HG02884 (cell line): Measurements from ENCODE around the gene ECHS1.
"Not testable (repeated sequence)": the region's sequence is repeated elsewhere in the genome, so short reads cannot be mapped to it uniquely, and the experiment has no call there.

Experiments
- ATAC-seq: cut with Tn5 transposase; IDR thresholded peaks from one replicate; pipeline ENCODE4 v1.9.1; 2021; ENCODE audit warnings: mild to moderate bottlenecking, moderate library complexity; ENCODE audit not compliant: unreplicated experiment

ECHS1 gene

GRCh38 chr10:133326745-133327650, 46.2 kb downstream of the ECHS1 start:
- ATAC-seq, result no peak

- no peak for ATAC-seq
These were observed 47.0 kb downstream of the ECHS1 start for GRCh38 chr10:133326223-133326551.

- ATAC-seq, result no peak
These were observed 47.5 kb downstream of the ECHS1 start for GRCh38 chr10:133325440-133326222.

- no peak for ATAC-seq
These were observed 48.3 kb downstream of the ECHS1 start for GRCh38 chr10:133324857-133325260.

- ATAC-seq, result no peak
These were observed 48.9 kb downstream of the ECHS1 start for GRCh38 chr10:133324198-133324792.

- ATAC-seq, result not testable (repeated sequence)
These were observed 51.0 kb downstream of the ECHS1 start for GRCh38 chr10:133322064-133322709.

- not testable (repeated sequence) for ATAC-seq
These were observed 52.2 kb downstream of the ECHS1 start for GRCh38 chr10:133320852-133321422.

- ATAC-seq, result peak; percentile 73
These were observed 54.5 kb downstream of the ECHS1 start for GRCh38 chr10:133318494-133319127.

GRCh38 chr10:133316732-133317131, 56.4 kb downstream of the ECHS1 start:
- no peak for ATAC-seq

- no peak for ATAC-seq
These were observed 56.9 kb downstream of the ECHS1 start for GRCh38 chr10:133316266-133316665.

GRCh38 chr10:133315847-133316246, 57.3 kb downstream of the ECHS1 start:
- no peak for ATAC-seq

GRCh38 chr10:133314911-133315310, 58.2 kb downstream of the ECHS1 start:
- no peak for ATAC-seq

- no peak for ATAC-seq
These were observed 60.0 kb downstream of the ECHS1 start for GRCh38 chr10:133313192-133313591.

GRCh38 chr10:133312769-133313145, 60.4 kb downstream of the ECHS1 start:
- no peak for ATAC-seq
